Activated naive CD4-positive, alpha-beta T cell treated with Interleukin-2 at 50 U/mL for 16 hours (primary cell): Measurements from ENCODE around the gene ITSN2.
"Not testable (repeated sequence)": the region's sequence is repeated elsewhere in the genome, so short reads cannot be mapped to it uniquely, and the experiment has no call there.

Experiments
- DNase-seq: peaks from one replicate; pipeline ENCODE4 v3.0.0-alpha.2; 2020

ITSN2 gene

GRCh38 chr2:24362253-24362652 is 1.9 kb upstream of the ITSN2 start:
- DNase-seq, result no peak

DNA sequence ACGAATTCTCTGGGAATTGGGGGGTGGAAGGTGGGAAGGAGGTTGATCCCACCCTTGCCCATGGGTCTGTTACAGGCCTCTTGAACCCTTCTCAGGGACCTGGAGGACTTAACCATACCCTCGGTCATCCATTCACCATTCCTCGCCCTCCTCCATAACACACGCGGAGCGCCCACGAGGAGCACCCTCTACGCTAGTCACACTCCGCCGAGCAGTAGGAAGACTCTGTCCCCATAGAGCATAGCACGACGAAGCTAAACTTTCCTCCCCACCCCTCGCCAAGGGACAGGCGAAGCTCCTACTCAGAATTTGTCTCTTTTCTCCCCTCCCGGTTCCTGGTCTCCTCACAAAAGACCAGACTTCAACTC is 611 bp upstream of the ITSN2 start:
- no peak for DNase-seq

DNA sequence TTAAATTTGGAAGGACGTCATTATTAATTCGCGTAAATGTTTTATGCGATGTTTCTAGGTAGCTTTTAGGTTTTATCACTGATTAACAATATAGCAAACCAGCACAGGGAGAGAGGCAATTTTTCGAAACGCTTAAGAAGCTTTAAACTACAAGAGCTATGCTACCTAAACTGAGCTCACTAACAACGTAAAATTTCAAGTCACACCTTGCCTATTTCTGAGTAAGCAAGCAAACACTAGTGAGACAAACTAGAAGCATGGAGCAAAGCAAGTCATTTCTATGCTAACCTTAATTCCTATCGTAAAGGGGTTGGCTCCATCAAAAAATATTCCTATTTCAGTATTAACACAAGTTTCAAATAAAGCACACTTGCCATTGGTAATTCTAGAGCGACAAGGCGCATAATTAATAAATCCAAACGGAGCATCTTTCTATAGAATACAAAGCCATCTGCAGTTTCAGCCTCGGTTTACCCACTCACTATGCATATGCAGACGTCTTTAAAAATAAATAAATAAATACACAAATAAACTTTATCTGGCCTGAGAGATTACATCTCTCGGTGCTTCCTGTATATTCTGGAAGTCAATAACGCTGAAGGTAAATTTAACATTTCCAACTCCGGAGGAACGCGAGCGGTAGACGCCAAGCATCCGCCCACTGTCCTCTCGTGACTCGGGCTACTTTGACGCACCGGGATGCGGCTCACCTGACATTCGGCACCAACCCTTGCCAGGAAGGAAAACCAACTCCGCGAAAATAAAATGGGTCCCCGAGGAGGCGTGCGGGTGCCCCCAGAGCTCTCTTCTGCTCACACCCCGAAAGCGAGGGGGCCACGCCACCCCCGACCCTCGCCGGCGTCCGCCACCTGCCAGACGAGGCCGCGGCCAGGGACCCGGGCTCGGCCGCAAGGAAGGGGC is 947 bp downstream of the ITSN2 start:
- peak; percentile 54 for DNase-seq

- not testable (repeated sequence) for DNase-seq
Observed at GRCh38 chr2:24357767-24358166, 2.6 kb downstream of the ITSN2 start.

- not testable (repeated sequence) for DNase-seq
Observed at GRCh38 chr2:24357115-24357514, 3.2 kb downstream of the ITSN2 start.

DNA sequence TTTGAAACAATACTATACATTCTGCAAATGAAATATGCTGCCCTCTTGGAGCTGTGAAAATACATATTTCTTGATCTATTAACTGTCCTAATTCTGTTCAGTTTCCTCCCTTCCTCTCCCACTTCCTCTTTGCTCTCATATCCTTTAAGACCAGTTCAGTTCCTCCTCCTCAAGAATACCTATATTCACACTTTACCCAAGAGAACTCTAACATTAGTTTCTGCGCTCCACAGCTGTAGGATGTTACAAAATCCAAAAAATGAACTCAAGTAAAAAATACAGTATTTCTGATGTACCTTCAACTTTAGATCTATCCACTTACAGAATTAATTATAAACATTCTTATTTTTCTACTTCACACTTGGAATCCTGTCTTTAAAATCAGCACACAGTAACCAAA is 5.4 kb downstream of the ITSN2 start:
- DNase-seq, result no peak

- no peak for DNase-seq
Observed at GRCh38 chr2:24354395-24354794, 5.9 kb downstream of the ITSN2 start.

DNA sequence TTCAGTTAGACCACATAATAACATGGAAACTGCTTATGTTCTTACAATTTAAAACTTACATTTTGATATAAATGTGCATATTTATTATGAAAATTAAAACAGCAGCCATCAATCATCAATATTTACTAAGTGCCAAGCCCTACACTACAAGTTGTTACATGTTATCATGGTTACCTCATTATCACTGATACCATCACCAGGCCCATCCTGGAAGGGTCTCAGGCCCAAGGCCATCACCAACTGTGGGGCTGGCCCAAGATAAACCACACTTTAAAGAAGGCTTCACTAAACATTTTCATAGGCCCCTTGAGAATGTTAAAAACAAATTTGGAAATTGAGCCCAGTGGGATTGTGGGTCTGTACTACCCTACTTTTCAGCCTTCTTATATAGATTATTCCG is 6.4 kb downstream of the ITSN2 start:
- DNase-seq, result no peak

DNA sequence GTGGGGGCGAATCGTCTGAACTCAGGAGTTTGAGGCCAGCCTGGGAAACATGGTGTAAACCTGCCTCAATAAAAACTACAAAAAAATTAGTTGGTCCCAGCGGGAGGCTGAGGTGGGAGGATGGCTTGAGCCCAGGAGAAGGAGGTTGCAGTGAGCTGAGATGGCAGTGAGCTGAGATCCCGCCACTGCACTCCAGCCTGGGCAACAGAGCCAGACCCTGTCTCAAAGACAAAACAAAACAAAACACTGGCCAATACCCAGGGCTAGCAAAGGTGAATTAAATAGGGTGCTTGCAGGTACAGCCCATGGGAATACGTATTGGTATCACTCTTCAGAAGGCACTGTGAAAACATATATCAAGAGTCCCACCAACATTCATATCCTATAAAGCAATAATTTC is 7.0 kb downstream of the ITSN2 start:
- DNase-seq, result no peak

DNA sequence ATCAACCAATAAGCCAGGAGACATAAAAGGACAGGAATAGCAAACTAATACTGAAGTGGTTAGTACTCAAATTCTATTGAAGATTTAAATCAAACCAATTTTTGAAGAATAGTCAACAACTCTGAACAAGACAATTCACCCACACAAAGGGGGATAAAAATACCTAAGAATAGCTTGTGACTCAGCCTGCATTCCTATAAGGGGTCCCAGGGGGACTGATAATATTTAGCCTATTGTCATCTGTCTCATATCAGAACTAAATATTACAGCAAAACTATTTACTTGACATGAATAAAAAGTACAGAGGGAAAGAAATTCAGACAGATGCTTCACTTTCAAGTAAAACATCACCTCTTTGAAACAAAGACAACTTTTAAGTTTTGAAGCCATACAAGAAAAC is 7.7 kb downstream of the ITSN2 start:
- DNase-seq, result no peak

- DNase-seq, result no peak
Observed at GRCh38 chr2:24351981-24352380, 8.4 kb downstream of the ITSN2 start.

DNA sequence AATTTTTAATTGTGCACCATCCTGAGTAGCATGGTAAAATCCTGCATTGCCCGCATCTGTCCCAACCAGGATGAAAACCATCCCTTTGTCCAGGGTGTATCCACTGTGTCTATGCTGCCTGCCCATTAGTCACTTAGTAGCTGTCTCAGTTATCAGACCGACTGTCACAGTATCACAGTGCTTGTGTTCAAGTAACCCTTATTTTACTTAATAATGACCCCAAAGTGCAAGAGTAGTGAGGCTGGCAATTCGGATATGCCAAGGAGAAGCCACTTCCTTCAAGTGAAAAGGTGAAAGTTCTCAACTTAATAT is 8.8 kb downstream of the ITSN2 start:
- no peak for DNase-seq

GRCh38 chr2:24350826-24351626 is 9.3 kb downstream of the ITSN2 start:
- DNase-seq, result no peak

DNA sequence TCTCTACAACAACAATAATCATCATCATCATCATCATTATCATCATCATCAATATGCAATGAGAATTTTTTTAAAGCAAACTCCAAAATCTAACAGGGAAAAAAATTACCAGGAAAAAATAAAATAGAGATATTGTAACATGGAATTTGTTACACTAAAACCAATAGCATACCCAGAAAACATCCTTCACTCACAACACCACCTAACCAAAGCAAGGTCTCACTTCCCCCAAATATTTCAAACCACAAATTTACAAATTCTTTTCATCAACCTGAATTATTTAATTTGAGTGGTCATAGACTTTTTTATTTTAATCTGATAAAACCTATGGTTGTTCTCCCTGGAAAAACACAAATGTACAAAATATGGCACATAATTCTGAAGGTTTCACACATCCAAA is 11.2 kb downstream of the ITSN2 start:
- DNase-seq, result no peak

DNA sequence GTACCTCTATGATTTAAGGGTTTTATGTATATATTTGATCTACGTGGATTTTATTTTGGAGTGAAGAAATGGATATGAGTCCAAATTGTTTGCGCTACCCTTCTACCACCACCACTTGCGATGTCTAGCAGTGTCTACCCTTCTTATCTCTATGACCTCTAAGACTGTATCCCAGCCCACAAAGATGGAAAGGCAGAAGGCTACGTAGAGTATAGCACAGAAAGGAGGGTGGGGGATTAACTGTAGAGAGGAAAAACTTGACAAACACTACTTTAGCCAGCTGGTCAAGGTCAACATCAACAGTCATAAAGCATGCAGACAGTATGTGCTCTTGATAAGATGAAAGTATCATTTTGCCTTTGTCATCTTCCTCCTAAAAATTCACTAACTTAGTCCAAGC is 14.4 kb downstream of the ITSN2 start:
- no peak for DNase-seq

- no peak for DNase-seq
Observed at GRCh38 chr2:24343225-24343882, 17.0 kb downstream of the ITSN2 start.

- no peak for DNase-seq
Observed at GRCh38 chr2:24342110-24342910, 18.0 kb downstream of the ITSN2 start.

DNA sequence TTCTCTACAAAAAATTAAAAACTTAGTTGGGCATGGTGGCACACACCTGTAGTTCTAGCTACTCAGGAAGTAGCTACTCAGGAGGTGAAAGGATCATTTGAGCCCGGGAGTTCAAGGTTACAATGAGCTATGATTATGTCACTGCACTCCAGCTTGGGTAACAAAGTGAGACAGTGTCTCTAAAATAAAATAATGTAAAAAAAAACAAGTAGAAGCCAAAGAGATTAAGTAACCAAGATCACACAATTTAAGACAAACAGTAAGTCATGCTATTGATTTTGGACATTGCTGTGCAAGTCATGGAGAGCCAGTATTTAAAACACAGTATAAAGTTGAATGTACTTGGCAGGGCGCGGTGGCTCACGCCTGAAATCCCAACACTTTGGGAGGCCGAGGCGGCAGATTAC is 20.5 kb downstream of the ITSN2 start:
- DNase-seq, result no peak

GRCh38 chr2:24339098-24339497 is 21.2 kb downstream of the ITSN2 start:
- not testable (repeated sequence) for DNase-seq

- no peak for DNase-seq
Observed at GRCh38 chr2:24337890-24338289, 22.4 kb downstream of the ITSN2 start.

DNA sequence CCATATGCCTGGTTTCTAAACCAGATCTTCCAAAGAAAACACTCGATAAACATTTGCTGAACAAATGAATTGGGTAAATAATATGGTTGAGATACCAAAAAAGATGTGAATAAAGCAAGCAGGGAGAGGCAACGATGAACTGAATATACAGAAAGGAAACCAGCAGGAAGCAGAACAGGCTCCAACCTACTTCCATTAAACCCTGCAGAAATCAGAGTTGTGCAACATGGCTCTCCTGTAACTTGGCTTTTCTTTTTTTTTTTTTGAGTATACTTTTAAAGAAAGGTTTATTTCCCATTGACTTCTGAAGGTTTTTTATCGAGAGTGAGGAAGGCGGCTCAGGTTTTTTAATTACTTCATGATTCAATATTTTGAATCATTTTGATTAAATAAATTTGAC is 23.5 kb downstream of the ITSN2 start:
- DNase-seq, result no peak

DNA sequence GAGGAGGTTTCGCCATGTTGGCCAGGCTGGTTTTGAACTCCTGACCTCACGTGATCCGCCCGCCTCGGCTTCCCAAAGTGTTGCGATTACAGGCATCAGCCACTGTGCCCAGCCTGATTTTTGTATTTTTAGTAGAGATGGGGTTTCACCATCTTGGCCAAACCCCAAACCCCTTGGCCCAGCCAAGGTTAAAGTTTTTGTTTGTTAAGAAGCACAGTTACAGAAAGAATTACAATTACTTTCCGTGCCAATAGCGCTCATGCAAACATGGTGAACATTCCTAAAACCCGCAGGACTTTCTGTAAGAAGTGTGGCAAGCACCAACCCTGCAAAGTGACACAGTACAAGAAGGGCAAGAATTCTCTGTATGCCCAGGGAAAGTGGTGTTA is 26.1 kb downstream of the ITSN2 start:
- DNase-seq, result no peak
